Stimulated activated CD4-positive, alpha-beta T cell treated with anti-CD3 and anti-CD28 coated beads, Interleukin-1b, Interleukin-23, amount 100 ng/mL, for 48 hours (primary cell): ENCODE results near the gene GALNT7.
A peak's percentile ranks its signal among the peaks of the same experiment; 100 is the strongest.

Experiments used
- DNase-seq: peaks from one replicate; pipeline ENCODE4 v3.0.0-alpha.2; 2020

GALNT7 gene

DNA sequence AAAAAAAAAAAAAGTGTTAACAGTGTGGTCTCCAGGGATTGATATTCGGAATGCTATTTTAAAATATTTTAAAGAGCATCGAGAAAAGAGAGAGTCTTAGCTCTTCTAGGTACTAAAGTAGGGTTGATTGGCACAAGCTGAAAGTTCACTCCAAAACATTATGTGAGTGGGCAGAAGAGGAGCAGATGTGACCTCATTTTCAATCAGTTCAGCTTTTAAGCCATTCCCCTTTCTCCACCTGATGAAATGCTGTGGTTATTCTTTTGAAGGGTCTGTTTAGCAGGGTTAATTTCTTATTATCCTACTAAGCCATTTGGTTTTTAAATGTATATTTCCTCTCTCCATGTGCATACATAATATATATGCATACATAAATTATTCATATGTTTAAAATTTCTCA, 69.2 kb downstream of the GALNT7 start:
- no peak for DNase-seq

DNA sequence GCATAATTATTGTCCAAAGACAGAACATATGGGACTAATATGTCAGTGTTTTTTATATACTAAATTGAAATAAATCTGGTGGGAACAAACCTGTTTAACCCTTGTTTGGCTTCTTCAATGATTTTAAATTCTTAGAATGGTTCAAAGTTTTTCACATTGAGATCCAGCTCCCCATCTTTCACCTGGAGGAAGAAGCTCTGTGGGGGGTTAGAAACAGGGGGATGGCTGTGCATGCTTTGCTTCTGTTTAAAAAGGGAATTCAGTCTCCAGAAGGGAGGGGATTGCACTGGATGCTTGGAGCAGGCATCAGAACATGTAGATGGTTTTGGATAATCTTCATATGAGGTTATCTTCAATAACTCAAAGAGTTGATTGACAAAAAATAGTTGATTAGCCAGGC, 72.1 kb downstream of the GALNT7 start:
- DNase-seq, result no peak

DNA sequence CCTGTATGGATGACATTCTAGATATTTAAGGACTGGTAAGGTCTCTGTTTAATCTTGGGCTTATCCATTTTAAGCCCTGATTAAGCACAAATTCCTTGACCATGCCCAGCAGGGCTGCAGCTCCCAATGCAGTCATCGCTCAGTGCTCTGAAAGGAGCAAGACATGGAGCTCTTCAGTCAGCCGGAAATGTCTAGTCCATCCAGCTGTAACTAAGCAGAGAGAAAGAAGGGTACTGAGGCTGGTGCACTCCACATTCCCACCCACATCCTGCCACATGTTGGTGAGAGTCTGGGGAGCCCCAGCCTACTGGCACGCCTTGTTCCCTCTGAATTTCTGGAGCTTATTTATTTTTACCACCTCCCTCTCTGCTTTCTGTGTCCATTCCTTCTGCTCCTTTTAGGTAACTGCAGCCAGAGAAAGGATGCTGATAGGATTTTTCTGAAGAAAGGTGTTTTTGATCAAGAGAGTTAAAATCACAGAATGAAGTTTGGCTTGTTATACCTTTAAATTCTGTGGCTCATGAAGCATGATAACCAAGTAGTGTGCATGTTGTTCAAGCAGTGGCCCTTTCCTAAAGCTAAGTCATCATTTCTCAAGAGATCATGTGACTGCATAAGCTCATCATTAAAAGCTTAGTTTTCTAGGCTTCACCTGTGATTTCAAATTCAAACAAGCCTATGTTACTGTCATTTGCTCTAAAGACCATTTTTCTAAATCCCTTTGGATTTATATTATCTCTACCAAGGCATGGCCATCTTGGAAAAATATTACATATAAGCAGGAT, 74.0 kb downstream of the GALNT7 start:
- DNase-seq, result no peak

DNA sequence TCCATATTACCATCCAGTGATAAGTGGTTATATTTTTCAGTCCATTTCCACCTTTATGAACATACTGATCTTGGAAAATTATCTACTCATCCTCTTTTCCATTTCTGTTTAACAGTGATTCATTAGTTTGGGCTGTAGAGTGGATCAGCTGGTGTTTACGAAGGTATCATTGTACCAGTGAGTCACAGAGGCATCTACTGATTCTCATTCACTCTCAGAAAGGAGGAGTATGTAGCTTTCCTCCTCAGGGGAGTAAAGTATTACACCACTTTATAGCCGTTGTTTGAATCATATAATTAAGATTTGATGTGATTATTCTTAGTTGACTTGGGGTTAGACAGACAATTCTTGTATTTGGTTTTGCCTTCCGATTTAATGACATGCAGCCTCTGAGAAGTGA, 74.7 kb downstream of the GALNT7 start:
- DNase-seq, result no peak

DNA sequence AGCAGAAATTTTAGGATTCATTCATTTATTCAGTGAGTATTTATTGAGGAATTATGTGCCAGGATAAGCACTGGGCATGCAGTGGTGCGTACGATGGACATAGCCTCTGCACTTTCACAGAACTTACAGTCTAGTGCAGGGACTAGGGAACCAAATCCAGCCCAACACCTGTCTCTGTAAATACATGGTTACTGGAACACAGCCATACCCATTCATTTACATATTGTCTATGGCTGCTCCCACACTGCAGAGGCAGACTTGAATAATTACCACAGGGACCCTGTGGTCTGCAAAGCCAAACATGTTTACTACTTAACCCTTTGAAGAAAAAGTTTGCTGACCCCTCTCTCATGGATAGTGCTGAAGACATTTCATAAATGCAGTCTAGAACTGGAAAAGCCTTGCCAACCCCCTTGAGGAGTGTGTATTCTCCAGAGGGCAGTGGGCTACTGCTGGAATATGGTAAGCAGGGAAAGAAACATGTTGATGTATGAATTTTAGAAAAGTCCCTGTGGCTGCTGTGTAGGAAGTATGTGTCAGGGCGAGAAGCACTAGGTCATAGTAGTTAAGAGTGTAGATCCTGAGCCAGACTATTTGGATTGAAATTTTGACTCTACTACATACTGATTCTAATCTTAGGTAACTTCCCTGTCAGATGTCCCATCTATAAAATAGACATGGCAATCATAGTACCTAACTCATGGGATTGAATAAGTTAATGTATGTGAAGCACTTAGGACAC, 75.5 kb downstream of the GALNT7 start:
- no peak for DNase-seq

DNA sequence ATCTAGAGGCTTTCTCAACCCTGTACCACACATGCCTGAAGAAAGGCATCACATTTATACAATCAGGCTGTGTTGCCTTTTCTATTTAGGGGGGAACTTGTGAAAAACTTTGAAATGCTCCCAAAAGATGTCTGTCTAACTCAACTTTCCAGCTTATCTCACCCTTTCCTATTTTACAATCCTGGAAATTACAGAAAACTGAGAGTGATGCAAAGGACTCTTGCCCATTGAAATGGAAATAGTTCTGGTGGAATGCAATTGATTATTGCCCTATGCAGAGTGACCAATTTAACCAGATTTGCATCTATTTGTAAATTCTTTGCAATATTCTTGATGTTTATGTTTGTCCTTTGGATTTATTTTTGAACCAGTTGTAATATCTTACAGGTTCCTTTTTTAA, 77.3 kb downstream of the GALNT7 start:
- DNase-seq, result no peak

DNA sequence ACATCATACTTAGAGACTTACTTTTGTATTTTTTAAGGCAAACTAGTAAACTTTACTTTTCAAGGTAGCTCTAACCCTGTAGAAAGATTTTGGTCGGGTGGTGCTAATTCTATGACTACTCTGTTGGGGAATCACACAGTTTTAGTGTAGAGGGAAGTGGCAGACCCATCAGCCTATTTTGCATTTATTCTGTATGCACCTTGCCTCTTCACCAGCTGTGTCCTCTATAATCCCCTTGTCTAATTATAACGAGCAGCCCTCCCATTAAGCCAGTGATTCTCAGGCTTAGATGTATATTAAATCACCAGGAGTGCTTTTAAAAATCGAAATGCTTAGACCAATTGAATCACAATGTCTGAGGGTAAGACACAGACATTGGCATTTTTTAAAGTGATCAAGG, 78.1 kb downstream of the GALNT7 start:
- DNase-seq, result no peak

DNA sequence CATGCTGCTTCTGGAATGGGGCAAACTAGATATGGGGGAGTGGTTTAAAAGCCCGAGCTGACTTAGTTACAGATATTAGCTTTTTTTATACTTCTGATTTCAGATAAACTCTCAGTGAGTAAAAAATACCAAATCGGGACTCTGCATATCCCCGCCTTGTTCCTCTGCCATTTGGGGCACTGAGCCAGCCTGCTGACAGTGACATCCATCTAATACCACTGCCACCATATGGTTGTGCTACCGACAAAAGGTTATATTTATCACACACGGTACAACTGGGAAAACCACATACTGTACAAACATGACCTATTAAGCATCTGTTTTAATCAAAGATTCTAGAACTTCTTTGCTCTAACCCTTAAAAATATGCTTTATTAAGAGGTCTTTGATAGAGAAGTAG, 78.7 kb downstream of the GALNT7 start:
- no peak for DNase-seq

DNA sequence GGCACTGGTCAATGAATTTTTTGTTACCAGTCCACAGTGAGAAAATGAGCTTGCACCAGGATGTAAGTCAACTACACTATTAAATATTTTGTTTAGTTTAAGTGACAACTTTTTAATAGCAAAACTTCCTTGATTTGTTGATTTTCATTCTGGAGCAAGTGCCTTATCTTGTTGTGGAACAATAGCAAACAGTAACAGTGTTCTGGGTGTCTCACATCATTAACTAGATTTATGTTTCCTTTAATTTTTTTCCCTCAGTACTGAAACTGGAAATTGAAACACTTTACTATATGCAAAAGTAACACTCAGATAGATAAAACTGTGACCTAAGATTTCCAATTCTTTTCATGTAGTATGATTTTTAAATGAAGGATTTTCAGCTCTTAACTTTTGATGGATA, 80.1 kb downstream of the GALNT7 start:
- no peak for DNase-seq

DNA sequence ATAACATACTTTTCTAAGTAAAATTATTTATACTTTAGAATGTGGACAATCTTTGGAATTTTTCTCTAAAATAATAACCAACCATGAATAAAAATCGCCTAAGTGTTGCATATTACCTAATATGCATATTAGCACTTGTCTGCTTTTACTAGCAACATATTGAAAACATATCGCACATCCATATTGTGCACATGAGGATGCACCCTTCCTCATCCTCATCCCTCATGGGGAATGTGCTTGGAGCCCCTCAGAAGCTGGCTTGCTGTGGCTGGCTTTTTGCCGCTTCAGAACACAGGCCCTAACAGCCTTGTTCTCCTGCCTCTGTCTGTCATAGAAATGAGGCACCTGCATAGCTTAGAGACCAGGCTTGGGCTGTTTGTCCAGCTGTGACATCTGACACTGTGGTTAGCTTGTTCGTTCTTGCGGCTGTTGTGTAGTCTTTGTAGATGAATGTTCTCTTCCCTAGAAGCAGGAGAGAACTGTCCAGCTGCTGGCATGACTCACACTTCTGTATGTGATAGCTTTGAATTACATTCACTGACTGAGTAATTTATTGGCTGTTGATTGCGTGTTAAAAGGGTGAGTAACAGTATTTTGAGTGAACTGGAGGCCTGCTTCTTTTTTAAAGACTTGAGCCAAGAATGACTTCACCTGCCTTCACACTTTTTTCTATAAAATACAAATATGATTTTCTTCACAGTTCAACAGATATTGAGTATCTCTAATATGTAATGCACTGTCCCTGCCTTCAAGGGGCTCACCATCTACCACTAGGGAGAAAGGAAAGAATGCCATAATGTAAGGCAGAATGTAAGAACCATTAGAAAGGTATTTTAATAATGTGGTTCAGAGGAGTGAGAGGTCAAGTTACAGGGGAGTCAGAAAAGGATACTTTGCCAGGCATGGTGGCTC, 83.7 kb downstream of the GALNT7 start:
- DNase-seq, result peak; percentile 46

DNA sequence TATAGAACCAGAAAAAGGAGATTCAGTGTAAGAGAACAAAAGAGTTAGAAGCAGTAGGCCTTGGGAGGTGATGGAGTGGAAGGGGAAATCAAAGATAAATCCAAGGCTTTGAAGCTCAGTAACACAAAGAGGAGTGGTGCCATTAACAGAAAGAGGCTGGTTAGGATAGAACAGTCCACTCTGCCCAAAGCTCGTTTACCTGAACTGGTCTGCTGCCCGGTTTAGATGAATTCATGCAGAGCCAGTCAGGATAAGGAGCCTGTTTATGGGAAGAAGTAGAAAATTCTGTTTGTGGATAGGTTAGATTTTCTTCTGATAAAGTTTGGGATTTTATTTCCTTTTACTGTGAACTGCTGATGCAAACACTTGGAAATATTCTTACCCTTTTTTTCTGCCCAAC, 85.0 kb downstream of the GALNT7 start:
- no peak for DNase-seq

DNA sequence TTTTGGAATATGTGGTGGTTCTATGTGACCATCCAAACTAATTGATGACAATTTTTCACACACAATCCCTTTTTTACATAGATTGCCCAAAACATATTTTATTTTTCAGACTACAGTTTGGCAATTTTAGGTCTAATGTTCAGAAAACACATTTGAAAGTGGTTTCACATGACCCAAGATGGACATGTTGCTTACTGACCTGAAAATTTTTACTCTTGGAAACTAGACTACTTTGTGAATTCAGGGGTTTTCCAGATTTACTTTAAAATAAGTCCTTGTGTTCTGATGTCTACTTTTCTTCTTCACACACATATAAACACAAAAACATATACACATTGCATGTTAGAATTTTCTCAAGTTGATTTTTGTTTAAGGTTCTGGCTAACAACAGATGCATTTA, 86.0 kb downstream of the GALNT7 start:
- DNase-seq, result no peak

DNA sequence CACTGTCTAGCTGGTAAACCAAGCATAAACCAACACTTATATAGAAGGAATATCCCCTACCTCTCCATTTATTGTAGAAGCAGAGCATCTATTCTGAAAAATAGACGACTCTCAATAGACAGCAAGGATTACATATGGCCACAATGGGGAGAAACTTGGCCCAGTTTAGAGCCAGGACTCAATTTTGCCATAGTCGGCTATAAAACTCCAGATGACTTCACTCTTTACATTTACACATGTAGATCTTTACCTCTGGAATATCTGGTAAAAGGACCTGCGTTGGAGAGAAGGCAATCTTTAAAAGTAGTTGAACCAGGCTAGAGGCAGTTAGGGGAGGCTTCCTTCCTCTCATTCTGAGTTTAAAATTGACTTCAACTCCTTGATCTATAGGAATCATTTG, 88.2 kb downstream of the GALNT7 start:
- DNase-seq, result no peak

DNA sequence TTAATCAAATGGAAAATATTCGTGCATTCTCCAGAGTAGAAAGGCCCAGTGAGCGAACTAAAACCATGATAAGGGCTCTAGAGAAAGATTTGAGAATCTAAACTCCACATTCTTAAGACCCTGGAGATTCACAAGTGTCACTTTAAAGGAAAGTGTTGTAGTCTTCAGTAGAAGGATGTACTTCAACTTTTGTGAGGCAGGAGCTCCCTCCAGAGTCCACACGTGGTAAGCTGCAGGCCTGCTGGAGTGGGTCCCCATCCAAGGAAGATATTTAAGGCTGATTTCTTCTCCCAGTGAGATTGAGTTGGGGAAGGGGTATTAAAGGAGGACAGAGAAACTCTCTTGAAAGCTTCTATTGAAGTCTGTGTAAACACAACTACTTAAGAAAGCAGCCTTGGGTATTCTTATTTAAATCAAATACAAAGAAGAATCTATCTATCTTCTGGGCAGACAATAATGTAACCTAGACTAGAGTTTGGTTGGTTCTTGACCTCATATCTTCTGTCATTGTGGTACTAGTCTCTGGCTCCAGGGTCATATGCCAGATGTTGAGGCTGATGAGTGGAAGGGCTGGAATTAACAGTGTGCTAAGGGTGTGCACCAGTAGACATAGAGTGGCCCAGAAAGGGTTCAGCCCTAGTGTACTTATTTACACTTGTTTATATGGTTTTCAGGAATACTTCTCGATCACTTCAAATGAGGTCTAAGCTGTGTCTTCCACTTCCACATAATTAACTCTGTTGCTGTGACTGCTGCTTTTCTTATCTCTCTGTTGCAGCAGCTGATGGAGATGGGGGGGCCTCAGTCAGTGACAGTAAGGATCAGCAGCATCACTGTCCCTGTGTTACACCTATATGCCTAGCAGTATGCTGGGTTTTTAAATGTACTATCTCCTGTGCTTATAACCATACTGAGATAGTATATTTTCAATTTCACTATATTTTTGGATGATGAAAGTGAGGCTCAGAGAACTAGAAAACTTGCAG, 89.4 kb downstream of the GALNT7 start:
- DNase-seq, result peak; percentile 45

DNA sequence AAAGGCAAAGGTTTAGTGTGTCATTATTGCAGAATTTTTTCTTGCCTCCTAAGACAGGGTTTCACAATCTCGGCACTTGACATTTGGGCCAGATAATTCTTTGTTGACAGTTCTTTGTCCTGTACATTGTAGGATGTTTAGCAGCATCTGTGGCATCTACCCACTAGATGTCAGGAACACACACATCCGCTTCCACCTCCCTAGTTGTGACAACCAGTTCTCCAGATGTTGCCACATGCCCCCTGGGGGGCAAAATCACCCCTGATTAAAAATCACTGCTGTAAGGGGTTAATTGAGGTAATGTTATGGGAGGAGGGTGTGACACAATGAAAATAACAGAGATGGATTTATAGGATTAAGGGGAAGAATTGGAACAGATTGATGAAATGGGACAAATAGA, 90.3 kb downstream of the GALNT7 start:
- no peak for DNase-seq

DNA sequence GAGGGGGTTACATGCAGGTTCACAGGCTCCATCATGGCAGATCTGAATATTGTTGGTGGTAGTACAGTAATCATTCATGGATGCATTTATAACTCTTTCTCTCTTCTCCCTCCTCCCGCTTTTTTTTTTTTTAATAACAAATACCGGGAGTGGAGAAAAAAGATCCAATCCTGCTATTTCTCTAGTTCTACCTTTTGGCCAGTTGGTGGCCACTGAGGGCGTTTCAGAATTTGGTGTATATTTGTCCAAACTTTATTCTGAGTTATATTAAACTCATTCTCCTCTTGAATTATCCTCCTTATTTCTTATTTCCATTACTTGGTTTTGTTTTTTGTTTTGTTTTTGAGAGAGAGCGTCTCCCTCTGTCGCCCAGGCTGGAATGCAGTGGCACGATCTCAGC, 90.7 kb downstream of the GALNT7 start:
- DNase-seq, result no peak

DNA sequence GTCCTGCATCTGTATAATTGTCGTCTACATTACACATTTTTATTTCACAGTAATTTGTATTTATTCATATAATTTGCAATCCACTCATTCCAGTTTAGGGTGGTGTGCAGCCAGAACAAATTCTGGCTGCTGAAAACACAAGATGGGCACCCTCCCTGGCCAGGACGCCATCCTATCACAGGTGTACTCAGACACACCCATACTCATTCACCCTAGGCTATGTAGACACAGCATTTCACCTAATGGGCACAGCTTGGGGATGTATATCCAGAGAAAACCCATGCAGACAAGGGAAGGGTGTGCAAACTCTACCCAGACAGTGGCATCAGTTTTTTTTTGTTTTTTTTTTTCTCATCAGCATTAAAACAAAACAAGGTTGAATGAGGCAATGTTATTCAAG, 92.4 kb downstream of the GALNT7 start:
- DNase-seq, result no peak

DNA sequence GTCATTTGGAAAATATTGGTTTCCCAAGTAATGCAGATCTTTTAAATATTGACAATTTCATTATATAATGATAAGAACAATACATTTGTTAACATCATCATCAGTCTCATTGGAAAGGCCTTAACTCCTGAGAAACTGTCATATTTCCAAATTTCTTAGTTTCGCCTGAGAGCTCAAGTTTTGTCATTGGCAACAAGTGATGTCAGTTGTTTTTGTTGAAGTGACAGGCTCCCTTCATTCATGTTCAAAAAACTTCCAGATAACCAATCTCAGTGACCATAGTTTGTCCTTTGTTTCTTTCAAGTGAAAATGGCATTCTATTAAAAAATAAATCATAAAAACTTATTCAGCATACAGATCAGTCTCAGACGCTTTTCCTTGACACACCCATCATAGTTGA, 93.8 kb downstream of the GALNT7 start:
- DNase-seq, result no peak

DNA sequence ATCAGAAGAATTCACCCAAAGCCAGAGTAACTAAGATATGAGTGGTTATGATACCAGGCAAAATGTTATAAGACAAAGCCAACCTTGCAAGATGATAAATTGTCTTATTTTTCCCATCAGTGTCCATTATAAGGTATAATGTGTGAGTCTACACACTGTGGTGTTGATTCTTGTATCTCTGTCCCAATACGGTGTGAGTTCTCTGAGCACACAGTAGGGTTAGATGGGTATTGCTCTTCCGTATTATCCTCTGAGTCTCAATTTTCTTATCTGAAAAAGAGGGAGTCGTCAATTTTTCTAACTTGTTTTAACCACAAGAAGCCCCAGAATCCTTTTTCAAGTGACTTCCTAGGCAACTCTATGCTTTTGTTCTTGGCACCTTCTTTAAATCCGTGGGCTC, 95.6 kb downstream of the GALNT7 start:
- no peak for DNase-seq

DNA sequence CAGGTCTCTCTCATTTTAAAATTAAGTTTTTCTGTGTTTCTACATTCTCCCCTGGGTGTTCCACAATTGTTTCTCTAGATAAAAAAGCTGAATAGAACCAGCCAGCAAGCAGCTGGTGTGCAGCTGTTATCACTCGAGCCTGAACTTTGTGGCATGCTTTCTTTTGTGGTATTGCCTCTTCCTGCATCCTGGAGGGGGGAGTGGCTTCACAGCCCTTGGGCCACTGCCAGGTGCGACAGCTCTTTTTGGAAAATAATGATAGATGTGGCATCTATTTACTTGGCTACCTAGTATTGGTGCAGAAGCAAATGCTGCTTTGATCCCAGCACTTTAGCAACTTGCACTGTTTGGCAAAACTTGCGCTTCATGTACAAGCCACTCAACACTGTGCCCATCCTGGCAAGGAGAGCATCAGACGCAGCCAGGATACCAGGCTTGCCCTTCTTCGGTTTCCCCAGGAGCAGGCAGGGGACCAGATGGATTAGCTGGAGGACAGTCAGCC, 96.1 kb downstream of the GALNT7 start:
- DNase-seq, result no peak

DNA sequence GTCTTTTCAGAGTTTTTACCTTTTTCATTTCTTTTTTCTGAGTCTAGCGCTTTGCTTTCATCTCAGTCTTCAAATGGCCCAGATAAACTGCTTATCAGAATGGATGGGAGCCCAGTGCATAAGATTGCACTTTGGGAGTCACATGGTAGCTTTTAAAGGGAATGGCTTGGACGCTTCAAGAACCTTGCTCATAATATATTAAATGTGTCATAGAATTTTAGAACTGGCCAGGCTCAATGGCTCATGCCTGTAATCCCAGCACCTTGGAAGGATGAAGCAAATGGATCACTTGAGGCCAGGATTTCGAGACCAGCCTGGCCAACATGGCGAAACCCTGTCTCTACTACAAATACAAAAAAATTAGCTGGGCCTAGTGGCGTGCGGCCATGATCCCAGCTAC, 97.1 kb downstream of the GALNT7 start:
- DNase-seq, result no peak

DNA sequence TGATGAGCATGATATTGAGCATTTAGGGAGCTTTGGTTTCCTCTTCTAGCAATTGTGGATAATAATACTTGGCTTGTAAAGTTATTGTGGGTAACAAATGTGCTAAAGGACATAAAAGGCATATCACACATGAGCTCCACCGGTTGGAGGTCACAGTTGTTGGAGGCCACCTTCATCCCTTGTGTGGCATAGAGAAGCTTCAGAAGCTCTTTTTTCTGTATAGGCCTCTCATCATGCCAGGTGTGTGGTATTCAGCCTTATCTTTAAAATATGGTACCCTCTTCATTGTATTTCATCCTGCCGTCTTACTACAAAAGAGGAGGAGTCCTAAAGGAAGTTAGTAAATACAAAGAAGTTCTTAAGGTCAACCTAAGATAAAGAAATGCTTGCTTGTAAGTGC, 99.1 kb downstream of the GALNT7 start:
- DNase-seq, result no peak
